Neural progenitor cell (in vitro differentiated cells): ENCODE measurements around the gene INPPL1. TPM values are rescaled to one million over a fixed set of nuclear protein-coding genes. Genes with fewer than 3 reads are reported as not detected.

Experiments
- DNase-seq: peaks from one replicate; pipeline ENCODE4 v3.0.0-alpha.2; 2016; ENCODE audit warnings: low spot score
- H2AFZ ChIP-seq: fragments of 200-600 bp; sonication (generic); replicated peaks from 2 replicates; pipeline ENCODE4 v1.6.1; 2016; ENCODE audit warnings: antibody characterized with exemption
- H3F3A ChIP-seq: fragments of 200-600 bp; sonication (generic); 2 replicates; pipeline ENCODE4 v1.6.1; 2016; ENCODE audit warnings: antibody characterized with exemption, low read depth
- H3K27ac ChIP-seq: fragments of 200-600 bp; sonication (generic); 2 replicates; pipeline ENCODE4 v1.5.1; 2016; ENCODE audit warnings: mild to moderate bottlenecking
- H3K27me3 ChIP-seq: fragments of 200-600 bp; sonication (generic); 2 replicates; pipeline ENCODE4 v1.6.1; 2016; ENCODE audit warnings: mild to moderate bottlenecking, moderate library complexity
- H3K36me3 ChIP-seq: fragments of 200-600 bp; sonication (generic); 2 replicates; pipeline ENCODE4 v1.5.1; 2016
- H3K4me1 ChIP-seq: fragments of 200-600 bp; sonication (generic); 2 replicates; pipeline ENCODE4 v1.6.1; 2016; ENCODE audit warnings: mixed run types
- H3K4me2 ChIP-seq: fragments of 200-600 bp; sonication (generic); 2 replicates; pipeline ENCODE4 v1.6.1; 2016
- H3K4me3 ChIP-seq: fragments of 200-600 bp; sonication (generic); 2 replicates; pipeline ENCODE4 v1.5.1; 2016
- H3K79me2 ChIP-seq: fragments of 200-600 bp; sonication (generic); 2 replicates; pipeline ENCODE4 v1.6.1; 2016; ENCODE audit warnings: low read depth
- H3K9ac ChIP-seq: fragments of 200-600 bp; sonication (generic); 2 replicates; pipeline ENCODE4 v1.6.1; 2016
- H3K9me3 ChIP-seq: fragments of 200-600 bp; sonication (generic); 2 replicates; pipeline ENCODE4 v1.5.1; 2016; ENCODE audit warnings: low read depth
- H4K20me1 ChIP-seq: fragments of 200-600 bp; sonication (generic); 2 replicates; pipeline ENCODE4 v1.6.1; 2016; ENCODE audit warnings: low read depth
- H3K27ac Mint-ChIP-seq: 3 replicates; pipeline ENCODE4 v1.8.0; 2021; ENCODE audit warnings: mixed read lengths
- H3K27me3 Mint-ChIP-seq: 2 replicates; pipeline ENCODE4 v1.8.0; 2022; ENCODE audit warnings: low read depth, mild to moderate bottlenecking, inconsistent platforms, moderate library complexity, mixed read lengths; ENCODE audit not compliant: insufficient read depth
- H3K36me3 Mint-ChIP-seq: 3 replicates; pipeline ENCODE4 v1.8.0; 2021; ENCODE audit warnings: mixed read lengths
- H3K4me1 Mint-ChIP-seq: 3 replicates; pipeline ENCODE4 v1.8.0; 2021; ENCODE audit warnings: mixed read lengths
- H3K4me3 Mint-ChIP-seq: 3 replicates; pipeline ENCODE4 v1.8.0; 2021; ENCODE audit warnings: mild to moderate bottlenecking, moderate library complexity, mixed read lengths
- H3K9me3 Mint-ChIP-seq: 3 replicates; pipeline ENCODE4 v1.8.0; 2020; ENCODE audit warnings: mixed read lengths
- CTCF ChIP-seq: fragments of 200-600 bp; sonication (generic); IDR thresholded peaks from 2 replicates; pipeline ENCODE4 v1.5.1; 2017; ENCODE audit warnings: antibody characterized with exemption, mild to moderate bottlenecking
- EZH2 ChIP-seq: fragments of 200-600 bp; sonication (generic); IDR thresholded peaks from 2 replicates; pipeline ENCODE4 v1.6.1; 2017; ENCODE audit warnings: antibody characterized with exemption, mild to moderate bottlenecking, moderate library complexity
- EZH2phosphoT487 ChIP-seq: fragments of 200-600 bp; sonication (generic); IDR thresholded peaks from 2 replicates; pipeline ENCODE4 v1.6.1; 2017; ENCODE audit warnings: antibody characterized with exemption
- total RNA-seq: library from RNA; depleted of rRNA; stranded (reverse); fragments of >200 nt; gene quantifications from 2 replicates; pipeline ENCODE4 v1.2.3, GENCODE V29; 2015; ENCODE audit warnings: low replicate concordance

Gene INPPL1
- total RNA-seq, 1 donor from 2014 or later: 30.8 TPM

- Histone ChIP-seq H3K9me3 (no peaks in the 10 kb centered on the region), H3K27me3 (no peaks in the 10 kb centered on the region), H4K20me1 (peaks cover 19% of the 10 kb centered on the region), H3K4me2 (no peak overlapping the region), H2AFZ (no peak overlapping the region), H3K4me1 (peaks cover 5% of the 10 kb centered on the region), H3K79me2 (peaks cover 26% of the 10 kb centered on the region), H3K4me3 (no peak overlapping the region), H3F3A (peaks cover 6% of the 10 kb centered on the region), H3K9ac (no peak overlapping the region), H3K36me3 (no peaks in the 10 kb centered on the region), H3K27ac (no peak overlapping the region)
- Mint-ChIP-seq H3K4me3 (no peak overlapping the region), H3K27ac (no peak overlapping the region), H3K9me3 (no peaks in the 10 kb centered on the region), H3K36me3 (peaks cover 29% of the 10 kb centered on the region), H3K4me1 (peaks cover 19% of the 10 kb centered on the region), H3K27me3 (peaks cover 4% of the 10 kb centered on the region)
- TF ChIP-seq EZH2phosphoT487: no peak
- TF ChIP-seq EZH2: no peak
- TF ChIP-seq CTCF: no peak
- DNase-seq: no peak
Measured at GRCh38 chr11:72228844-72229231, 4.3 kb downstream of the INPPL1 start.

- H2AFZ ChIP-seq: no peak overlapping the region
- TF ChIP-seq EZH2phosphoT487 (no peak), EZH2 (no peak), CTCF (no peak)
- peaks cover 26% of the 10 kb centered on the region for H3K79me2 ChIP-seq
- H3K9me3 ChIP-seq: no peaks in the 10 kb centered on the region
- no peaks in the 10 kb centered on the region for H3K36me3 ChIP-seq
- H3K36me3 Mint-ChIP-seq: peaks cover 33% of the 10 kb centered on the region
- H4K20me1 ChIP-seq: peaks cover 19% of the 10 kb centered on the region
- H3K4me2 ChIP-seq: no peak overlapping the region
- no peaks in the 10 kb centered on the region for H3K27me3 ChIP-seq
- no peak for DNase-seq
- H3K4me3 ChIP-seq: no peak overlapping the region
- H3K27ac ChIP-seq: no peak overlapping the region
- peaks cover 19% of the 10 kb centered on the region for H3K4me1 Mint-ChIP-seq
- no peaks in the 10 kb centered on the region for H3K9me3 Mint-ChIP-seq
- no peak overlapping the region for H3K4me3 Mint-ChIP-seq
- H3K27ac Mint-ChIP-seq: no peak overlapping the region
- peaks cover 4% of the 10 kb centered on the region for H3K27me3 Mint-ChIP-seq
- peaks cover 5% of the 10 kb centered on the region for H3K4me1 ChIP-seq
- no peak overlapping the region for H3K9ac ChIP-seq
- no peaks in the 10 kb centered on the region for H3F3A ChIP-seq
Measured at GRCh38 chr11:72229336-72229924, 4.9 kb downstream of the INPPL1 start.

GRCh38 chr11:72229925-72230763 lies 5.6 kb downstream of the INPPL1 start:
- no peaks in the 10 kb centered on the region for H3F3A ChIP-seq
- no peak overlapping the region for H3K4me3 ChIP-seq
- H3K79me2 ChIP-seq: peaks cover 22% of the 10 kb centered on the region
- H3K4me1 ChIP-seq: peaks cover 5% of the 10 kb centered on the region
- H3K9ac ChIP-seq: no peak overlapping the region
- no peaks in the 10 kb centered on the region for H3K27me3 ChIP-seq
- TF ChIP-seq EZH2phosphoT487: no peak
- no peak for TF ChIP-seq EZH2
- no peak for TF ChIP-seq CTCF
- peaks cover 19% of the 10 kb centered on the region for H3K4me1 Mint-ChIP-seq
- H3K9me3 Mint-ChIP-seq: no peaks in the 10 kb centered on the region
- H3K27ac ChIP-seq: no peak overlapping the region
- H3K36me3 ChIP-seq: no peaks in the 10 kb centered on the region
- H2AFZ ChIP-seq: no peak overlapping the region
- peaks cover 38% of the 10 kb centered on the region for H3K36me3 Mint-ChIP-seq
- peaks cover 4% of the 10 kb centered on the region for H3K27me3 Mint-ChIP-seq
- no peaks in the 10 kb centered on the region for H3K9me3 ChIP-seq
- DNase-seq: no peak
- no peak overlapping the region for H3K27ac Mint-ChIP-seq
- H4K20me1 ChIP-seq: peaks cover 19% of the 10 kb centered on the region
- H3K4me3 Mint-ChIP-seq: no peak overlapping the region
- H3K4me2 ChIP-seq: no peak overlapping the region
